Nephron progenitor cell (in vitro differentiated cells): ENCODE results near the gene LZTFL1.

Source experiments
- DNase-seq: peaks from one replicate; pipeline ENCODE4 v3.0.0; 2021
- H3K27ac Mint-ChIP-seq: 2 replicates; pipeline ENCODE4 v1.8.0; 2021; ENCODE audit warnings: mild to moderate bottlenecking, moderate library complexity, mixed read lengths
- H3K27me3 Mint-ChIP-seq: 2 replicates; pipeline ENCODE4 v1.8.0; 2021; ENCODE audit warnings: mild to moderate bottlenecking, low read depth, mixed read lengths; ENCODE audit not compliant: poor library complexity
- H3K36me3 Mint-ChIP-seq: 2 replicates; pipeline ENCODE4 v1.8.0; 2021; ENCODE audit warnings: low read depth, mixed read lengths
- H3K4me1 Mint-ChIP-seq: 2 replicates; pipeline ENCODE4 v1.8.0; 2021; ENCODE audit warnings: mixed read lengths
- H3K4me3 Mint-ChIP-seq: 2 replicates; pipeline ENCODE4 v1.8.0; 2021; ENCODE audit warnings: mild to moderate bottlenecking, moderate library complexity, mixed read lengths
- H3K9me3 Mint-ChIP-seq: 2 replicates; pipeline ENCODE4 v1.8.0; 2021; ENCODE audit warnings: mild to moderate bottlenecking, moderate library complexity, mixed read lengths
- TF ChIP-seq, protein P1 (sequence below): fragments of 200-600 bp; sonication (generic); IDR thresholded peaks from 2 replicates; pipeline ENCODE4 v1.5.0; 2021; ENCODE audit warnings: antibody characterized with exemption

LZTFL1 gene

DNA sequence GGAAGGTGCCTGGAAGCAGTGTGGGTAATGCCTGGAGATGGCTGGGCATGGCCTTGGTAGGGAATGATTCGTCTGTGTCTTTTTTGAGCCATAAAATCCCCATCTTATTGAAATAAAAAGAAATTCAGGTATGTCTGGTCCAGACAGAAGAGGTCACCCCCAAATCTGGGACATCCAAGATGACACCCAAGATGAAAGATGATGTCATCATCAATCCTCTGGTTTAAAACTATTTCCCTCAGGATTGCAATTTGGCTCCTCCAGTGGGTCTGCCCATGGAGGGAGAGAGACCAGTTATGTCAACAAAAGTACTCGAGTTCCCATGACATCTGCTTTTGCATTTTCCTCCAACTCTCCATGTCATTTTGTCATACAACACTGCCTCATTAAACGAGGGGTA lies 27.7 kb upstream of the LZTFL1 start:
- Mint-ChIP-seq H3K36me3 (no peaks in the 10 kb centered on the region), H3K27me3 (peaks cover 6% of the 10 kb centered on the region)
- TF ChIP-seq, protein P1, sequence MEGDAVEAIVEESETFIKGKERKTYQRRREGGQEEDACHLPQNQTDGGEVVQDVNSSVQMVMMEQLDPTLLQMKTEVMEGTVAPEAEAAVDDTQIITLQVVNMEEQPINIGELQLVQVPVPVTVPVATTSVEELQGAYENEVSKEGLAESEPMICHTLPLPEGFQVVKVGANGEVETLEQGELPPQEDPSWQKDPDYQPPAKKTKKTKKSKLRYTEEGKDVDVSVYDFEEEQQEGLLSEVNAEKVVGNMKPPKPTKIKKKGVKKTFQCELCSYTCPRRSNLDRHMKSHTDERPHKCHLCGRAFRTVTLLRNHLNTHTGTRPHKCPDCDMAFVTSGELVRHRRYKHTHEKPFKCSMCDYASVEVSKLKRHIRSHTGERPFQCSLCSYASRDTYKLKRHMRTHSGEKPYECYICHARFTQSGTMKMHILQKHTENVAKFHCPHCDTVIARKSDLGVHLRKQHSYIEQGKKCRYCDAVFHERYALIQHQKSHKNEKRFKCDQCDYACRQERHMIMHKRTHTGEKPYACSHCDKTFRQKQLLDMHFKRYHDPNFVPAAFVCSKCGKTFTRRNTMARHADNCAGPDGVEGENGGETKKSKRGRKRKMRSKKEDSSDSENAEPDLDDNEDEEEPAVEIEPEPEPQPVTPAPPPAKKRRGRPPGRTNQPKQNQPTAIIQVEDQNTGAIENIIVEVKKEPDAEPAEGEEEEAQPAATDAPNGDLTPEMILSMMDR, result no peak

DNA sequence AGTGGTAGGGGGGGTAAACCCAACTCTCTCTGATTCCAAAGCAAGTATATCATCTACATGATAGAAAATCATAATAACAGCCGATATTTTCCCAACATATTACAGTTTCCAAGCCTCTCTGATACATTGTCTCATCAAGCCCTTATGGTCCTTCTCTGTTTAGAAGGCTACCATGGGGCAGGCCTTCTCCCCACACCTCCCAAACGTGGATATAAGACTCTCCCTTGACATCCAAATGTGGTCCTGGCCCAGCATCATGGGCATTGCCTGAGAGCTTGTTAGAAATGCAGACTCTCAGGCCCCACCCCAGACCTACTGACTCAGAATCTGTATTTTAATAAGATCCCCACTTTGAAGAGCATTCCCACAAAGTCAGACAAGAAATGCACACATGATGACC lies 26.7 kb upstream of the LZTFL1 start:
- TF ChIP-seq, protein P1, result no peak
- no peaks in the 10 kb centered on the region for H3K4me1 Mint-ChIP-seq
- peaks cover 5% of the 10 kb centered on the region for H3K27me3 Mint-ChIP-seq
- H3K4me3 Mint-ChIP-seq, result no peak overlapping the region
- no peak for DNase-seq
- H3K27ac Mint-ChIP-seq, result no peak overlapping the region
- H3K36me3 Mint-ChIP-seq, result no peaks in the 10 kb centered on the region
- peaks cover 6% of the 10 kb centered on the region for H3K9me3 Mint-ChIP-seq

More for the DNA sequence above, 27.7 kb upstream of the LZTFL1 start:
- H3K9me3 Mint-ChIP-seq, result peaks cover 4% of the 10 kb centered on the region
- H3K4me3 Mint-ChIP-seq, result no peak overlapping the region
- H3K4me1 Mint-ChIP-seq, result no peaks in the 10 kb centered on the region
- no peak overlapping the region for H3K27ac Mint-ChIP-seq
- DNase-seq, result no peak

DNA sequence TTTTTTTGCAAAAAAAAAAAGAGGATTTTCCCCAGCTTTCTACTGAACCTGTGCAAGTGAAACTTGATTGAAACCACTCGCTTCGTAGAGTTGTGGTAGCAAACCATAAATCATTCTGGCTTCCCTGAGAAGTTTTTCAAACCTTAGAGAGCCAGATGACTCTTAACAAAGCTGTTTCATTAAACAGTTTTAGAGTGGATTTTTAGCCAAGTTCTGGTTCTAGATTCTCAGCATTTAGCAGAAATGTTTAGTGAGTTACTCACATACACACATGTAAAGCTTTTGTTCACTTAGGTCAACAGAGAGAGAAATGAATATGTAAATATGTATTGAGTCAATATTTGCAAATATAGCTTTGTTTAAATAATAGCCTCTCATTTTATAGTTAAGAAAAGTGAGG lies 26.3 kb upstream of the LZTFL1 start:
- no peak overlapping the region for H3K4me3 Mint-ChIP-seq
- no peaks in the 10 kb centered on the region for H3K36me3 Mint-ChIP-seq
- H3K27ac Mint-ChIP-seq, result no peak overlapping the region
- no peaks in the 10 kb centered on the region for H3K4me1 Mint-ChIP-seq
- TF ChIP-seq, protein P1, result no peak
- no peak for DNase-seq
- peaks cover 3% of the 10 kb centered on the region for H3K27me3 Mint-ChIP-seq
- H3K9me3 Mint-ChIP-seq, result peaks cover 8% of the 10 kb centered on the region

DNA sequence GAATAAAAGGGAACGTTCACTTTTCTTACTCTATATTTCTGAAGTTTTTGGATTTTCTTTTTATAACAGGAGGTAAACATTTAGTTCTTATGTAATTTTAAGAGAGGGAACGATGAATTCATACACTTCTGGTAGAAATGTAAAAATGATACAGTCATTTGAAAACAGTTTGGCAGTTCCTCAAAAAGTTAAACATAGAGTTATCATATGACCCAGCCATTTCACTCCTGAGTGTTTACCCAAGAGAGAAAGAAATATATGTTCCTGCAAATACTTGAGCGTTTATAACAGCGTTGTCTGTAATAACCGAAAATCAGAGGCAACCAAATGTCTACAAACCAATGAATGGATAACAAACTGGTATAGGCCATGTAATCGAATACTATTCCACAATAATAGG lies 23.6 kb upstream of the LZTFL1 start:
- no peaks in the 10 kb centered on the region for H3K36me3 Mint-ChIP-seq
- no peaks in the 10 kb centered on the region for H3K4me1 Mint-ChIP-seq
- DNase-seq, result no peak
- TF ChIP-seq, protein P1, result no peak
- no peak overlapping the region for H3K27ac Mint-ChIP-seq
- H3K27me3 Mint-ChIP-seq, result no peaks in the 10 kb centered on the region
- H3K4me3 Mint-ChIP-seq, result no peak overlapping the region
- peaks cover 12% of the 10 kb centered on the region for H3K9me3 Mint-ChIP-seq

DNA sequence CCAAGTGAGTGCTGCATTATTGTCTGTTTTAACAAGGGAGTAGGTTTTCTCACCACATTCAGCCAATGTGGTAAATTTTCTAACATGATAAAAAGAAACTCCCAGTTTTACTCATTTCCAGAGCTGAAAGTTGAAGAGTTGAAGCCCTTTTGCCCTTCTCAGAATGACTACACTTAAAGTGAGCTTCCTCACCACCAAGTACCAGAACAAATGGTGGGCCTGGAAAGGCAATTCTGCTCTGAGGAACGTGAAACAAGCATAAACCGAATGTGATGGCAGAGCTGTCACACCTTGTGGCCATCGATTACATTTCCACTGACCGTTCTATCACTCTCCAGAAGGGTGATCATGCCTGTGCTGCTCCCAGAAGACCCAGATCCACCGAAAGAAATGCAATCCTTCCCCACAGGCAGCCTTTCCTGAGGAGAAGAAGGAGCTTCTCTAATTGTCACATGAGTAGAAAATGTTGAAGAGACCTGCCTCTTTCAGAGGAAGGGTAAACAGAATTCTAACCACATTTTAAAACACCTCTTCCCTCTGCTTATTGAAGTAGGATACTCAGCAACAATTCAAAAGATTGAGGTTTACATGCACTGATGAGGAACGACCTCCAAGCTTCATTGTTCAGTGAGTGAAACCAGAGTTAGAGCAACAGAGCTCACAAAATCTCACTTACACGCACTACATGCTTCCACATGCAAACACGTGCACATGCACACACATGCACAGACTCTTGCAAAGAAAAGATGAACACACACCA lies 23.0 kb upstream of the LZTFL1 start:
- no peak overlapping the region for H3K27ac Mint-ChIP-seq
- no peak overlapping the region for H3K4me3 Mint-ChIP-seq
- peaks cover 12% of the 10 kb centered on the region for H3K9me3 Mint-ChIP-seq
- TF ChIP-seq, protein P1, result no peak
- H3K36me3 Mint-ChIP-seq, result no peaks in the 10 kb centered on the region
- no peak for DNase-seq
- H3K27me3 Mint-ChIP-seq, result no peaks in the 10 kb centered on the region
- no peaks in the 10 kb centered on the region for H3K4me1 Mint-ChIP-seq
